ENCODE measurements around the gene NPC1. TPM values are rescaled to one million over a fixed set of nuclear protein-coding genes. Genes with fewer than 3 reads are reported as not detected.

Gene NPC1
- total RNA-seq (10 to 100 TPM; 41.4 to 46.7 TPM), polyA plus RNA-seq (10 to 100 TPM in 1 of 2 donors, 1 to 10 TPM in 1; 9.5 to 13.2 TPM)

GRCh38 chr18:23586249-23587196 is at the start of gene NPC1:
NPC1 (minus strand) TSS chr18:23586506; CDS start chr18:23586343, 163 bp downstream.
- Histone ChIP-seq H3K9me3 (ENCODE audit: control insufficient read depth in 4 of 4, low read length in 3 of 4) (no peaks in the 10 kb centered on the region), H3K4me1 (ENCODE audit: control insufficient read depth in 4 of 4, insufficient read depth in 4 of 4, low read length in 3 of 4) (peaks cover 0 to 30% (median 12%) of the 10 kb centered on the region in 4 donors), H3K36me3 (ENCODE audit: control insufficient read depth in 4 of 4, insufficient read depth in 3 of 4, low read depth in 1 of 4, low read length in 3 of 4) (no peaks in the 10 kb centered on the region), H3K27ac (ENCODE audit: low read depth in 1 of 2, low read length in 2 of 2) (peak within 1 kb of the TSS; percentile 93 to 100), H3K9ac (ENCODE audit: low read depth in 1 of 2, low read length in 2 of 2) (peak within 1 kb of the TSS; percentile 78 to 97), H3K27me3 (ENCODE audit: control insufficient read depth in 4 of 4, insufficient read depth in 4 of 4, low read length in 3 of 4) (no peaks in the 10 kb centered on the region), H3K4me3 (ENCODE audit: low read depth in 1 of 3, low read length in 3 of 3) (peak within 1 kb of the TSS; percentile 66 to 92 (median 84))
- peak; percentile 51 to 53 for TF ChIP-seq HNF4A (conservative IDR thresholded peaks at IDR 0.05)
- TF ChIP-seq TAF1 (conservative IDR thresholded peaks at IDR 0.05): peak; percentile 64
- no peak for TF ChIP-seq HNF4G (IDR thresholded peaks at IDR 0.05)
- TF ChIP-seq RXRA (IDR thresholded peaks at IDR 0.05): no peak
- peak; percentile 96 for TF ChIP-seq REST (IDR thresholded peaks at IDR 0.05)
- no peak for TF ChIP-seq ATF3 (IDR thresholded peaks at IDR 0.05)
- peak; percentile 76 to 80 for TF ChIP-seq RAD21 (IDR thresholded peaks at IDR 0.05)
- TF ChIP-seq FOXA1 (IDR thresholded peaks at IDR 0.05): peak; percentile 12
- peak in 1 of 2 donors; percentile 68 for TF ChIP-seq JUND (IDR thresholded peaks at IDR 0.05)
- TF ChIP-seq NR2F2 (IDR thresholded peaks at IDR 0.05): no peak
- TF ChIP-seq ZBTB33 (IDR thresholded peaks at IDR 0.05): no peak
- TF ChIP-seq SP1 (IDR thresholded peaks at IDR 0.05): peak; percentile 23
- no peak for TF ChIP-seq EGR1 (IDR thresholded peaks at IDR 0.05; ENCODE audit: low read depth in 2 of 2)
- peak; percentile 94 for TF ChIP-seq CTCF (IDR thresholded peaks at IDR 0.05; ENCODE audit: low read depth, low read length, missing input control)
- no peak for TF ChIP-seq FOXA2 (IDR thresholded peaks at IDR 0.05)
- TF ChIP-seq YY1 (IDR thresholded peaks at IDR 0.05): peak; percentile 62
- peak in 1 of 2 donors; percentile 58 for TF ChIP-seq GABPA (IDR thresholded peaks at IDR 0.05 in 1 of 2, conservative IDR thresholded peaks at IDR 0.05 in 1 of 2)
- no peak for TF ChIP-seq MAX (IDR thresholded peaks at IDR 0.05)
- peak; percentile 95 for DNase-seq (ENCODE audit: low spot score)
- under 1% methylated on average over 95 of the region's 95 CpGs for WGBS

All from liver (tissue), 9 donors.